ENCODE data around the gene ESAM. TPM values are rescaled to one million over a fixed set of nuclear protein-coding genes. Genes with fewer than 3 reads are reported as not detected.

The ESAM gene
- total and polyA plus RNA-seq, 10 of the 15 experiments (the other 5 are each of a cell fraction or from before 2014, with no cell fraction given) = 2.7 to 43.6 (median 19.5) TPM

GRCh38 chr11:124756753-124757227 is 5.3 kb downstream of the ESAM start (continued):
- no peak for TF ChIP-seq ZNF687 (IDR thresholded peaks at IDR 0.05)
- TF ChIP-seq BCL3 (IDR thresholded peaks at IDR 0.05; ENCODE audit: borderline replicate concordance, insufficient read depth, low read depth, low read length, poor library complexity, severe bottlenecking) = no peak

- Histone ChIP-seq H3K4me2 (ENCODE audit: control insufficient read depth, insufficient read depth) (no peak overlapping the region), H3K27ac (ENCODE audit: control insufficient read depth, insufficient read depth) (no peak overlapping the region), H4K20me1 (ENCODE audit: control insufficient read depth, insufficient read depth) (no peaks in the 10 kb centered on the region), H2AFZ (ENCODE audit: control insufficient read depth, low read depth, low read length) (no peak overlapping the region), H3K4me1 (ENCODE audit: control insufficient read depth, insufficient read depth, low read length) (peaks cover 18% of the 10 kb centered on the region), H3K27me3 (replicated peaks in 1 of 2; ENCODE audit: control insufficient read depth in 2 of 2, insufficient read depth in 2 of 2, low read length in 1 of 2) (no peaks in the 10 kb centered on the region), H3K36me3 (ENCODE audit: control insufficient read depth in 2 of 2, insufficient read depth in 2 of 2, low read length in 1 of 2) (no peaks in the 10 kb centered on the region; a peak in 1 of 4 replicates), H3K9me3 (replicated peaks; ENCODE audit: control insufficient read depth, insufficient read depth, low read length) (no peaks in the 10 kb centered on the region), H3K4me3 (no peak overlapping the region), H3K79me2 (ENCODE audit: control insufficient read depth, insufficient read depth, low read length) (peaks cover 38% of the 10 kb centered on the region), H3K9ac (ENCODE audit: control insufficient read depth, insufficient read depth, low read length) (no peak overlapping the region)
- TF ChIP-seq RCOR1 (conservative IDR thresholded peaks at IDR 0.05; ENCODE audit: low read depth, low read length) (no peak), ESRRA (IDR thresholded peaks at IDR 0.05; ENCODE audit: low read length) (no peak), NR2F1 (conservative IDR thresholded peaks at IDR 0.05) (no peak), TCF7 (IDR thresholded peaks at IDR 0.05; ENCODE audit: borderline replicate concordance) (no peak), IRF4 (IDR thresholded peaks at IDR 0.05; ENCODE audit: low read depth, low read length) (no peak), SIX5 (IDR thresholded peaks at IDR 0.05; ENCODE audit: low read depth, low read length, severe bottlenecking) (no peak), SRF (IDR thresholded peaks at IDR 0.05; ENCODE audit: low read depth in 2 of 2, low read length in 2 of 2) (no peak), SUPT20H (IDR thresholded peaks at IDR 0.05; ENCODE audit: borderline replicate concordance, control insufficient read depth, low read depth, low read length) (no peak), ZNF207 (IDR thresholded peaks at IDR 0.05; ENCODE audit: borderline replicate concordance) (no peak)
- FAIRE-seq = no peak
- ChIA-PET SMC1A (ENCODE audit: uncharacterized antibody, unreplicated experiment) (interaction anchor here (0.9 to 3.4 kb wide), 4 partner anchors 10 to 87 kb away, joined by 3 to 12 read pairs (median 4); no protein-coding TSS in a partner anchor), POLR2A (no interaction called here), CTCF (interaction anchor here (1.0 to 16.3 kb wide), 4 partner anchors 12 to 85 kb away, joined by 3 to 272 read pairs (median 104); partner anchors contain the start of genes MSANTD2, NRGN, SIAE and SPA17), RAD21 (ENCODE audit: unreplicated experiment) (interaction anchor here (1.8 kb wide), 1 partner anchor 9 kb away, joined by 6 read pairs; no protein-coding TSS in a partner anchor)
- in situ Hi-C loops (cut with MboI) = no loop called here
- WGBS (ENCODE audit: insufficient coverage, insufficient replicate concordance, low lambda C conversion rate, missing lambda C conversion rate) = 60% methylated on average over 9 of the region's 9 CpGs
- ATAC-seq = no peak
- DNase-seq (ENCODE audit: low read depth, low spot score) = no peak
- intact Hi-C loops (cut with micrococcal nuclease; ENCODE audit: unreplicated experiment) = no loop called here
- no TSS peak for BruUV-seq (replicated peaks)
These were observed 5.9 kb downstream of the ESAM start for GRCh38 chr11:124756033-124756752.

Measured in GM12878 (cell line).